IMR-90 (cell line): ENCODE data around the gene LLCFC1. TPM values are rescaled to one million over a fixed set of nuclear protein-coding genes. Genes with fewer than 3 reads are reported as not detected.

Experiments used
- ATAC-seq: fragments of 200-7000 bp; cut with Tn5 transposase; 2 replicates; pipeline ENCODE4 v1.9.1; 2020; ENCODE audit warnings: low read depth, mild to moderate bottlenecking, moderate library complexity
- BruUV-seq: library from RNA; stranded (reverse); fragments of 400-500 nt; replicated peaks from 2 replicates; lab custom pipeline; 2021; lab: Mats Ljungman, UMichigan
- CTCF ChIA-PET: fragments of 300-600 bp; formaldehyde crosslinking; extraction: SDS; loops from one replicate; lab custom pipeline; 2021; ENCODE audit warnings: antibody characterized with exemption; lab: Yijun Ruan, JAX
- POLR2A ChIA-PET: fragments of 300-600 bp; sonication (Branson Sonifier 250); formaldehyde crosslinking; loops from one replicate; lab custom pipeline; 2022; ENCODE audit warnings: antibody characterized with exemption; ENCODE audit not compliant: unreplicated experiment; lab: Charles Lee
- DNase-seq: peaks from one replicate; pipeline ENCODE4 v3.0.0; 2013
- H2AFZ ChIP-seq: replicated peaks from 2 replicates; pipeline ENCODE3; 2013; ENCODE audit warnings: low read length, mild to moderate bottlenecking; ENCODE audit not compliant: poor library complexity
- H2AK5ac ChIP-seq: 2 replicates; pipeline ENCODE4 v1.6.1; 2013; ENCODE audit warnings: low read depth, low read length, inconsistent platforms
- H2AK9ac ChIP-seq: replicated peaks from 2 replicates; pipeline ENCODE3; 2013; ENCODE audit warnings: mild to moderate bottlenecking, low read depth, low read length, moderate library complexity; ENCODE audit not compliant: poor library complexity
- H2BK120ac ChIP-seq: 2 replicates; pipeline ENCODE4 v1.6.1; 2013; ENCODE audit warnings: low read depth, low read length, inconsistent platforms
- H2BK15ac ChIP-seq: 3 replicates; pipeline ENCODE4 v1.6.1; 2013; ENCODE audit warnings: low read depth, low read length, inconsistent platforms
- H2BK20ac ChIP-seq: 2 replicates; pipeline ENCODE4 v1.6.1; 2013; ENCODE audit warnings: low read depth, mild to moderate bottlenecking, inconsistent platforms, low read length, moderate library complexity
- H2BK5ac ChIP-seq: 2 replicates; pipeline ENCODE4 v1.6.1; 2013; ENCODE audit warnings: mild to moderate bottlenecking, low read depth, low read length, inconsistent platforms; ENCODE audit not compliant: poor library complexity, severe bottlenecking
- H3K14ac ChIP-seq: replicated peaks from 2 replicates; pipeline ENCODE4 v1.6.1; 2013; ENCODE audit warnings: low read depth, low read length, inconsistent platforms
- H3K18ac ChIP-seq: 2 replicates; pipeline ENCODE4 v1.6.1; 2013; ENCODE audit warnings: low read depth, low read length, control low read depth
- H3K23ac ChIP-seq: 2 replicates; pipeline ENCODE4 v1.6.1; 2013; ENCODE audit warnings: low read depth, low read length, inconsistent platforms
- H3K27ac ChIP-seq: 2 replicates; pipeline ENCODE4 v1.5.1; 2013; ENCODE audit warnings: mild to moderate bottlenecking, control low read depth, low read length; ENCODE audit not compliant: insufficient read depth
- H3K27me3 ChIP-seq: 2 replicates; pipeline ENCODE4 v1.6.1; 2013; ENCODE audit warnings: low read length; ENCODE audit not compliant: control insufficient read depth, insufficient read depth
- H3K36me3 ChIP-seq: 2 replicates; pipeline ENCODE4 v1.6.1; 2013; ENCODE audit warnings: low read length, mixed read lengths; ENCODE audit not compliant: control insufficient read depth, insufficient read depth
- H3K4ac ChIP-seq: 2 replicates; pipeline ENCODE4 v1.6.1; 2013; ENCODE audit warnings: low read depth, low read length, inconsistent platforms
- H3K4me1 ChIP-seq: 2 replicates; pipeline ENCODE4 v1.6.1; 2013; ENCODE audit warnings: low read length, mixed read lengths; ENCODE audit not compliant: control insufficient read depth, insufficient read depth
- H3K4me2 ChIP-seq: 2 replicates; pipeline ENCODE4 v1.6.1; 2013; ENCODE audit warnings: low read depth, mild to moderate bottlenecking, control low read depth, low read length, moderate library complexity
- H3K4me3 ChIP-seq: 2 replicates; pipeline ENCODE4 v1.5.1; 2013; ENCODE audit warnings: low read depth, mild to moderate bottlenecking, control low read depth, low read length, moderate library complexity; ENCODE audit not compliant: insufficient read depth
- H3K56ac ChIP-seq: 2 replicates; pipeline ENCODE4 v1.6.1; 2013; ENCODE audit warnings: low read length, inconsistent platforms; ENCODE audit not compliant: insufficient read depth; ENCODE audit errors: extremely low read depth
- H3K79me1 ChIP-seq, 2 experiments: 2 replicates each; pipeline ENCODE4 v1.6.1; 2013; ENCODE audit warnings: low read length in 2 of 2, inconsistent platforms in 1 of 2, low read depth in 1 of 2
- H3K9ac ChIP-seq: 2 replicates; pipeline ENCODE4 v1.6.1; 2013; ENCODE audit warnings: low read depth, low read length, control low read depth
- H3K9me1 ChIP-seq: 2 replicates; pipeline ENCODE4 v1.6.1; 2013; ENCODE audit warnings: low read length, inconsistent platforms; ENCODE audit not compliant: insufficient read depth
- H3K9me3 ChIP-seq: 2 replicates; pipeline ENCODE4 v1.6.1; 2013; ENCODE audit warnings: low read length; ENCODE audit not compliant: control insufficient read depth, insufficient read depth
- H4K20me1 ChIP-seq: 2 replicates; pipeline ENCODE4 v1.6.1; 2013; ENCODE audit warnings: low read length, inconsistent platforms; ENCODE audit not compliant: insufficient read depth
- H4K5ac ChIP-seq: 2 replicates; pipeline ENCODE4 v1.6.1; 2013; ENCODE audit warnings: mild to moderate bottlenecking, low read depth, low read length, control low read depth
- H4K8ac ChIP-seq, 2 experiments: 2 replicates each; pipeline ENCODE4 v1.6.1; 2013; ENCODE audit warnings: low read depth in 2 of 2, low read length in 2 of 2, control low read depth in 1 of 2, inconsistent platforms in 1 of 2
- H4K91ac ChIP-seq: 2 replicates; pipeline ENCODE4 v1.6.1; 2013; ENCODE audit warnings: low read depth, low read length, inconsistent platforms; ENCODE audit not compliant: insufficient read depth
- BHLHE40 ChIP-seq: fragments of 150-350 bp; IDR thresholded peaks from 2 replicates; pipeline ENCODE4 v1.6.1; 2016; ENCODE audit warnings: mild to moderate bottlenecking, low read depth, low read length
- CHD1 ChIP-seq: IDR thresholded peaks from 2 replicates; pipeline ENCODE4 v1.6.1; 2012; ENCODE audit warnings: low read depth, low read length, improper control_type of control experiment
- ELK1 ChIP-seq: fragments of 150-350 bp; IDR thresholded peaks from 2 replicates; pipeline ENCODE4 v1.6.1; 2016; ENCODE audit warnings: low read depth, mild to moderate bottlenecking, low read length, moderate library complexity, borderline replicate concordance
- MAFK ChIP-seq: IDR thresholded peaks from 2 replicates; pipeline ENCODE4 v1.6.1; 2012; ENCODE audit warnings: low read depth, low read length, improper control_type of control experiment
- MXI1 ChIP-seq: IDR thresholded peaks from 2 replicates; pipeline ENCODE4 v1.6.1; 2012; ENCODE audit warnings: low read depth, mild to moderate bottlenecking, low read length, moderate library complexity, borderline replicate concordance
- RAD21 ChIP-seq: IDR thresholded peaks from 2 replicates; pipeline ENCODE4 v1.6.1; 2012; ENCODE audit warnings: low read length, improper control_type of control experiment
- RFX5 ChIP-seq: IDR thresholded peaks from 2 replicates; pipeline ENCODE4 v1.8.0; 2012; ENCODE audit warnings: low read depth, mild to moderate bottlenecking, low read length, moderate library complexity
- USF2 ChIP-seq: fragments of 150-350 bp; IDR thresholded peaks from 2 replicates; pipeline ENCODE4 v1.6.1; 2017; ENCODE audit warnings: mild to moderate bottlenecking, antibody characterized with exemption, low read length, low read depth
- WGBS, 2 experiments: methylation state at CpG; one replicate each; pipeline versions ENCODE4 v1.1.5 to v1.1.7; 2013; ENCODE audit warnings: missing lambda C conversion rate in 2 of 2; ENCODE audit not compliant: insufficient read length in 1 of 2; ENCODE audit errors: extremely low coverage in 2 of 2; 5-methylcytosine and 5-hydroxymethylcytosine counted together
- dilution Hi-C: fragments of 300-500 bp; cut with HindIII; formaldehyde crosslinking; loops from one replicate; pipeline ENCODE4 v1.14.3; 2018; ENCODE audit warnings: low sequenced_read_pairs; ENCODE audit not compliant: unreplicated experiment
- in situ Hi-C: fragments of 300-500 bp; cut with MboI; formaldehyde crosslinking; loops from 3 replicates; pipeline ENCODE4 v1.14.3; 2019; ENCODE audit warnings: low sequenced_read_pairs, inconsistent platforms, mixed read lengths
- intact Hi-C: fragments of 100-400 bp; cut with micrococcal nuclease; formaldehyde crosslinking; loops from 2 replicates; pipeline ENCODE4 v1.10.0; 2022
- polyA plus RNA-seq, 3 experiments: library from polyadenylated mRNA; depleted of rRNA; stranded (reverse); fragments of >200 nt; gene quantifications; 2 replicates each; pipeline ENCODE4 v1.2.3, GENCODE V29; 2012; ENCODE audit warnings: low replicate concordance in 1 of 3
- total RNA-seq: library from RNA; depleted of rRNA; stranded (reverse); fragments of >200 nt; gene quantifications from 2 replicates; pipeline ENCODE4 v1.2.3, GENCODE V29; 2012

LLCFC1 gene
- total and polyA plus RNA-seq, 2 of the 4 experiments (the other 2 are of a cell fraction), result not detected

- Histone ChIP-seq H3K18ac (no peak overlapping the region), H3K27ac (no peak overlapping the region), H2AK5ac (no peak overlapping the region), H3K79me1 (no peaks in the 10 kb centered on the region), H4K5ac (no peak overlapping the region), H2AFZ (no peak overlapping the region), H3K4me1 (no peaks in the 10 kb centered on the region), H3K4me2 (no peak overlapping the region), H3K9ac (no peak overlapping the region), H3K23ac (no peak overlapping the region), H4K20me1 (no peaks in the 10 kb centered on the region), H3K27me3 (no peaks in the 10 kb centered on the region), H2BK120ac (no peak overlapping the region), H3K4ac (no peak overlapping the region), H3K36me3 (no peaks in the 10 kb centered on the region), H2BK20ac (no peak overlapping the region), H2BK5ac (no peak overlapping the region), H4K8ac (no peak overlapping the region), H3K4me3 (no peak overlapping the region), H3K14ac (no peak overlapping the region), H3K9me3 (no peaks in the 10 kb centered on the region; the same call in 1 of the 2 replicates), H3K56ac (no peak overlapping the region), H2AK9ac (peak overlapping the region; percentile 25), H4K91ac (no peak overlapping the region), H2BK15ac (no peak overlapping the region), H3K9me1 (no peaks in the 10 kb centered on the region)
- in situ Hi-C loops, result no loop called here
- TF ChIP-seq ELK1, result no peak
- TF ChIP-seq RAD21, result no peak
- no peak for TF ChIP-seq CHD1
- no peak for TF ChIP-seq MXI1
- TF ChIP-seq BHLHE40, result no peak
- no peak for TF ChIP-seq MAFK
- TF ChIP-seq RFX5, result no peak
- TF ChIP-seq USF2, result no peak
- CTCF ChIA-PET, result no interaction called here
- WGBS, 2 experiments, result no CpG with 5 or more reads among the region's 2 CpGs
- intact Hi-C loops, result no loop called here
- dilution Hi-C loops, result no loop called here
- DNase-seq (no peak), ATAC-seq (no peak)
- POLR2A ChIA-PET, result no interaction called here
- BruUV-seq, result no TSS peak
Observed at GRCh38 chr7:142916508-142916907, 22.8 kb upstream of the LLCFC1 start.
